ENCODE results near the gene ZNF20.

- TF ChIP-seq TCF7 (IDR thresholded peaks at IDR 0.05; ENCODE audit: borderline replicate concordance), result no peak
- TF ChIP-seq SREBF2 (IDR thresholded peaks at IDR 0.05; ENCODE audit: low read length), result no peak
- no peak for TF ChIP-seq POLR2AphosphoS5 (IDR thresholded peaks at IDR 0.05; ENCODE audit: low read length)
- TF ChIP-seq SIN3A (IDR thresholded peaks at IDR 0.05; ENCODE audit: low read depth, low read length), result no peak
- TF ChIP-seq CHD1 (IDR thresholded peaks at IDR 0.05; ENCODE audit: low read depth, low read length), result no peak
These were observed 7.1 kb downstream of the ZNF20 start for GRCh38 chr19:12133069-12133468.

All from GM12878 (cell line).